D721Med (cell line): ENCODE data around the gene DGKB.

ENCODE experiments used
- DNase-seq: peaks from one replicate; pipeline ENCODE4 v3.0.0; 2011; ENCODE audit warnings: low spot score; ENCODE audit not compliant: insufficient read length
- FAIRE-seq: peaks from 2 replicates; lab custom pipeline; 2011; peaks lifted over from hg19 to GRCh38; lab: Jason Lieb, UNC
- TF ChIP-seq, protein P1 (sequence below): IDR thresholded peaks from 2 replicates; pipeline ENCODE4 v1.5.1; 2012; ENCODE audit warnings: mild to moderate bottlenecking, control low read depth; ENCODE audit not compliant: insufficient read depth; ENCODE audit errors: missing control alignments

Gene DGKB

DNA sequence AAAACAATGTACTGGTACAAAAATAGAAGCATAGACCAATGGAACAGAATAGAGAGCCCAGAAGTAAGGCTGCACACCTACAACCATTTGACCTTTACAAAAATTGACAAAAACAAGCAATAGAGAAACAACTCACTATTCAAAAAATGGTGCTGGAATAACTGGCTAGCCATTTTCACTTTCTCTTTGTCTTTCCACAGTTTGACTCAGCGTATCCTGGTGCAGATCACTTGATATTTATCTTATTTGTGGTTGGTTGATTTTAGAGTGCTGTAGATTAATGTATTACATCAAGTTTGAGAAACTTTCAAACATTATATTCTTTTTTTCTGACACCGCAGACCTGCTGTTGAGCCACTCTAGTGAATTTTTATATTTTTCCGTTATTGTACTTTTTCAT lies 381.4 kb downstream of the DGKB start:
- DNase-seq, result no peak
- TF ChIP-seq, protein P1, sequence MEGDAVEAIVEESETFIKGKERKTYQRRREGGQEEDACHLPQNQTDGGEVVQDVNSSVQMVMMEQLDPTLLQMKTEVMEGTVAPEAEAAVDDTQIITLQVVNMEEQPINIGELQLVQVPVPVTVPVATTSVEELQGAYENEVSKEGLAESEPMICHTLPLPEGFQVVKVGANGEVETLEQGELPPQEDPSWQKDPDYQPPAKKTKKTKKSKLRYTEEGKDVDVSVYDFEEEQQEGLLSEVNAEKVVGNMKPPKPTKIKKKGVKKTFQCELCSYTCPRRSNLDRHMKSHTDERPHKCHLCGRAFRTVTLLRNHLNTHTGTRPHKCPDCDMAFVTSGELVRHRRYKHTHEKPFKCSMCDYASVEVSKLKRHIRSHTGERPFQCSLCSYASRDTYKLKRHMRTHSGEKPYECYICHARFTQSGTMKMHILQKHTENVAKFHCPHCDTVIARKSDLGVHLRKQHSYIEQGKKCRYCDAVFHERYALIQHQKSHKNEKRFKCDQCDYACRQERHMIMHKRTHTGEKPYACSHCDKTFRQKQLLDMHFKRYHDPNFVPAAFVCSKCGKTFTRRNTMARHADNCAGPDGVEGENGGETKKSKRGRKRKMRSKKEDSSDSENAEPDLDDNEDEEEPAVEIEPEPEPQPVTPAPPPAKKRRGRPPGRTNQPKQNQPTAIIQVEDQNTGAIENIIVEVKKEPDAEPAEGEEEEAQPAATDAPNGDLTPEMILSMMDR, result no peak
- no peak for FAIRE-seq

DNA sequence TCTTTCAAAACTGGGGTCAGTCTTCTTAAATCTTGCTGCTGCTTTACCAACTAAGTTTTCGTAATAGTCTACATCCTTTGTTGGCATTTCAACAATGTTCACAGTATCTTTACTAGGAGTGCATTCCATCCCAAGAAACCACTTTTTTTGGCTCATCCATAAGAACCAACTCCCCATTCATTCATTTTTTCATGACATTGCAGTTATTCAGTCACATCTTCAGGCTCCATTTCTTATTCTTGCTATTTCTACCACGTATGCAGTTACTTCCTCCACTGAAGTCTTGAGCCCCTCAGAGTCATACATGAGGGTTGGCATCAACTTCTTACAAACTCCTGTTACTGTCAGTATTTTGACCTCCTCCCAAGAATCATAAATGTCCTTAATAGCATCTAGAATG lies 392.3 kb downstream of the DGKB start:
- DNase-seq, result no peak
- no peak for FAIRE-seq

DNA sequence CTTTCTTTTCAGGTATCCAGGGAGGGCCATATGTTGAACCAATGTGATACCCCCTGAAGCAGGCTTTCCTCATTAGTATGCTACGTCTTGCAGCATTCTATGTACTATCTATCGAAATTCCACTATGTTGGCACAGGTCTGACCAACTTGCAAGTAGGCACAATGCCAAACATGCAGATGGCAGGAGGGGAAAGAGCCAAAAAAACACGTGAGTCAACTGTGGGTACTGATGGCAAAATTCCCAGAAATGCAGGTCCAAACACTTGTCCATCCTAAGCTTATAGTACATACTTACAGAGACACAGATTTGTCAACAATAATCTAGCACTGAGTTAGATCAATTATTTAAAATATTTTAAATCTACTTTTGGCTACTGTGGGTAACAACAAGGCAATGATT lies 394.9 kb downstream of the DGKB start:
- FAIRE-seq (no peak), DNase-seq (no peak)
- TF ChIP-seq, protein P1, result no peak

More for the DNA sequence above, 392.3 kb downstream of the DGKB start:
- TF ChIP-seq, protein P1, result no peak

DNA sequence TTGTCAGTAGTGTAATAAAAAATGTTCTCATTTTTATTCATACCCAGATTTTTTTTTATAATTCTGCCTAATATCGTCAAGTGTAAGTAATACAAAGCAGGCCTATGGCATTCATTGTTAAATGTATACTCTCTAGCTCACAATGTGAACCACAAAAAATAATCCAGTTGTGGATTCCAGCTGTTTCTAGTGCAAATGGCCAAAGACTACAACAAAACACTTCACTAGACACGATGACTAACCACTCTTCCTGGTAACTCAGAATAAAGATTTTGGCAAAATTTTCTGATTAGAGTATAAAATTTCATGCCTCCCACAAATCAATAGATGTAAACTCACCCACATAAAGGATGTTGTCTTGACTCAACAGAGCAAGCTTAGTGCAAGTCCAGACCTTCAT lies 396.6 kb downstream of the DGKB start:
- TF ChIP-seq, protein P1, result no peak
- DNase-seq (no peak), FAIRE-seq (no peak)

DNA sequence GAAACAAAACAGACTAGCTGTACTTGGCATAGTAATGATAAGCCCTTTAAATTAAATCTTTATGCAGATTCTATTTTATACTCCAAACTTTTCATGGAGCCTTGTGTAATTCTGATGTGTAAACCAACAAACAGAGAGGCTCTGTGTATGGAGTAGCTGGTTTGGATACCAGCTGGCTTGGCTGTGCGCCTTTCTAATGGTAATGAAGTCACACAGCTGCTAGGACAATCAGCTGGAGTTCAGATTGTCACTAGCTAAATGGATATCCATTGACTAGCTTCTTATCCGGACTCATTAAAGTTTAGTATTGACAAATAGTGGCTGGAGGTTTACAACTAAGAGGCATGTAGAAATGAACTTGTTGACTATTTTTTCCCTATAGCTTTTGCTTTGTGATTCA lies 398.4 kb downstream of the DGKB start:
- TF ChIP-seq, protein P1, result no peak
- no peak for DNase-seq
- no peak for FAIRE-seq

DNA sequence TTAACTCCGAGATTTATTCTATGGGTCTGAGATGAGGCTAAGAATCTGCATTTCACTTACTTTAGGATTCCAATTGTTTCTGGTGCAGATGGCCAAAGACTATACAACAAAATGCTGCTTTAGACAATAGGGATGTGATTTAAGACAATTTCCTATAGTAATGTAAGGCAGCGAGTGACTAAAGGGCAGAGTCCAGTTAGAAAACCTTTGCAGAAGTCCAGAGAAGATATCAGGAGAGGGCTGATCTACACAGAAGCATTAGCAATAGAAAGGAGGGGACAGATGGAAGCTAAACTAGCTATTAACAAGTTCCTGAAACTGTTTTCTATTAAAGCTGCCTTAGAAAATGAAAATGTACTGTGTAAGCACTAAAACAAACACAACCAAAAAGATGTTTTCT lies 398.9 kb downstream of the DGKB start:
- FAIRE-seq (no peak), DNase-seq (no peak)
- TF ChIP-seq, protein P1, result no peak

DNA sequence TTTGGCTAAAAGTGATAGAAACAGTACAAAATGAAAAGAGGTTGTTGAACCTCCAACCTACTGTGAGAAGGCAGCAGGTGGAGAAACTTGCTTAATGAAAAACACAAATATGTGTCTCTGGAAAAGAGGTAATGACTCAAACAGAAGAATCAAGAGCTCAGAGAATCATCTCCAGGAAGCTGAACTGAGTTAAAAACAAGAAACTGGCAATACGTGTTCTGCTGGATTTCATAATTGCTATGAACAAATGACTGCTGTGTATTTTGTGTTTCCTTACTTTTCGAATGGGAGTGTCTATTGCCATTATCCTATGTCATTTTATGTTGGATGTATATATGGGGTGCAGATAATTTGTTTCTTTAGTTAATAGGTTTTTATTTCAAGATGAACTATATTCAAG lies 401.1 kb downstream of the DGKB start:
- FAIRE-seq (no peak), DNase-seq (no peak)
- TF ChIP-seq, protein P1, result no peak
